DMS 273 treated with DMSO at 0.1 percent for 48 hours (cell line): ENCODE data around the gene GARNL3.

Source experiments
- DNase-seq: peaks from one replicate; lab custom pipeline; 2025; lab: John Stamatoyannopoulos, UW

Gene GARNL3

DNA sequence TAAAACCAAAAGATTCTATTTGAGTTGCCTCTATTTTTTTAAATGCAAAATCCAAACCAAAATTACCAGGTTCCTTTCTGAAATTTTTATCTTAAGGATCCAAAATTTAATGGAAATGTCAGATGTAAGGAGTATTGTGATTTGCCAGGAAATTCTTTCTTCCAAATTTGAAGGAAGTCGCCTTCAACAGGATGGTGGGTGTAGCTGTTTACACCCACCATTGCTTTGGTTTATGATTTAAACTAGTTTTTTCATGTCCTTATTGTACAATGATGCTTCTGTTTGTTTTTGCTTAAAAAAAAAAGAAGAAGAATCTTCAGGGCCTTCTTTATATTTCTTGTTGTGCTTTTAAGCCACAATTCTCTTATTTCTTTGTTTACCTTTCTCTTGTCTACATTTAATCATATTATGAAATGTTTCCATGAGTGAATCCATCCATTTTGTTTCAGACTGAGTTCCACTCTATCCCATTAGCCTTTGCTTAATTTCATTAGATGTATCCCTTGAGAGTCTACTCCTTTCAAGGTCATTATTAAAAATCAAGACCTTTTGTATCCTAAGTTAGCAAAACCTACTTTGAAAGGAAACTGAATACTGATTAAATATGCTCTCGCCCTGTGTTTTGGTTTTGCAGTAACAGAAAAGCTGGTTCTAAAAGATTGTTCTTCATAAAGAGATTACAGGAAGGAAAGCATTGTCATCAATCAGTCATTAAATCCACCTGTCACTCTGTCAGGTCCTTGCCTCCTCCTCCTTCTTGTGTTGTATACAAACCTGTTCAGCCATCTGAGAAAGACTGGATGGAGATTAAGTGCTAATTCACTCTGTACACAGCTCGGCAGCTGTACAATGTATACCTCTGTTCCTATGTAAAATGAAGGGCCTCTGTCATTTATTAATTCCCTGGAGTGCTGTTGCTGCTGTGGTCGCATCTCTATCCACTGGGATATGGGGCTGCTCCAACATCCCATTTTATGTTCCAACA lies 86.9 kb downstream of the GARNL3 start:
- DNase-seq, result no peak

DNA sequence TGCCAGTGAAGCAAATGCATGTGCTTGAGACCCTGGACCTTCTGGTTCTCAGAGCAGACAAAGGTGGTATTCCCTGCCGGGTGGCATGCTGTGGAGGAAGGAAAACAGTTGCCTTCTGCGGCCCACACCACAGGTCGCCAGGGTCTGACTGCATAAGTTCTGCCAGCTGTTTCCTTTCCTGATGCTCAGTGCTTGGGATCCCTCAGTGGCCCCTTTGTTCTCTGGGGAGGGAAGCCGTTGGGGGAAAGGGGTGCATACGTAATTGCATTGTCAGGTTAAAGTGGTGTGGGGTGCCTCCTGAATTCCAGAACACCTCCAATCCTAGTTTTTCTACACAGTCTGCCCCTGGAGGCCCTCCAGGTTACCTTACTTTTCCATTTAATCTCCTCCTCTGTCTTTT lies 89.3 kb downstream of the GARNL3 start:
- DNase-seq, result no peak

DNA sequence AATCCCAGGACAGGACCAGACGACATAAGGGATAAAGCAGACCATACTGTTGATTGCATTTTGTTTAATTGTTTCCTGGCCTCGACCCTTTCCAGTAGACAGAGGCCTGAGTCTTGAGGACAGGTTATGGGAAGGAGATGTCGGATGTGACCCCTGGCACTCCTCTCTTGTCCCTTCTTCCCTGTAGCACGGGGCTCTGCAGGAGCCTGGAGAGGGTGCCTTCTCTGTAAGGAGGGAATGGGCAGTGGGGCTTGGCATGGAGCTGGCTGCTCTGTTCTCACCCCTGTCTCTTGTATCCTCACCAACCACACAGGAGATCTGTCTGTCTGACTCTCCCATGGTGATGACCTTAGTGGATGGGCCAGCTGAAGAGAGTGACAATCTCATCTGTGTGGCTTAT lies 92.3 kb downstream of the GARNL3 start:
- no peak for DNase-seq

DNA sequence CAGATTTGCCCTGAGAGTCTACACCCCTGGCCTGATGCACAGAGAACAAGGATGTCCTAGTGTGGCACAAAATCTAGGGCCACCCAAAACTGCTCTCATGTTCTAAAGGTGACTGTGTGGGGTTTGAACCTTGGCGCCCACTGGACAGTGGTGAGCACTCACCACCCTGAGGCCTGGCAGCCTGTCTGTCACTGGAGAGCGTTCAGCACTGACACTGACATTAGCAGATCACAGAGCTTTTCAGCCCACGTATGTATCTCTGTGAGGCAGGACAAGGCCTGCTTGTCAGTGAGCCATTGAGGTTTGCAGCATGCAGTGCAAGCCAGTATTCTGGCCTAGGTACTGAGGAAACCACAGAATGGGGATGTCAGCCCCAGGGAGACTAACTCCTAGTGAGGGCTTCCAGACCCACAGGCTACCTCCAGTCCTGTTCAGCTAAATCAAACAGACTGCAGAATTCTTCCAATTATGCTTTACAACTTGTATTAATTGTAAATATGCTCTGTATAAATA lies 93.5 kb downstream of the GARNL3 start:
- no peak for DNase-seq

DNA sequence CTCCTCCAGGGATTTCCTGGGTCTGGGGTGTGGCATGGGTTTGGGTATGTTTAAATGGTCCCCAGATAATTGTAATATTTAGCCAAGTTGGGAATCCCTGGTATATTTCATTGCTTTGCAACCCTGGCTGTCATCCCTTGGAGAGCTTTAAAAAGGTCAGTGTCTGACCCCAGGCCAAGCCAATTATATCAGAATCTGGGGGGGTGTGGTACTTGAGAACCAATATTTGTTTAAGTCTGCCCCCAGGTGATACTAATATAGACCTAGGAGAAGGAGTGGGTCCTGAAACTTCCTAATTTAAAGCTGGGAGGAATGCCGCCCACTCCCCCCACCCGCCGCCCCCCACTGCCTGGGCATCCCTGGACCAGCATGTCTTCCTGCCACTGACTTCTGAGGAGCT lies 94.2 kb downstream of the GARNL3 start:
- DNase-seq, result no peak

DNA sequence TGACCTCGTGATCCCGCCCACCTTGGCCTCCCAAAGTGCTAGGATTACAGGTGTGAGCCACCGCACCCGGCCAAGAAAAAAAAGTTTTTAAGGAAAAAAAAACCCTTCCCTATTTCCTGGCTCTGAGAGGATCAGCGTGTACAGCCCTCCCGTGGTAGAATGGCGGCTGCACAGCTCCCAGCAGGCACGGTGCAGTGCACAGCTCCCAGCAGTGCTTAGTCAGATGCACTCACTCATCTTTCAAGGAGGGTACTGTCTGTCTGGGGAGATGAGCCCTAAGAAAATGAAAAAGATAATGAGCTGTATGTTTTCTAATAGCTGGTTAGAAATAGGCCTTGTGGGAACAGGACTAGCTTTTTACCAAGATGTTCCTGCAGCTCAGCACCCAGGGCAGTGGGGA lies 95.7 kb downstream of the GARNL3 start:
- no peak for DNase-seq

DNA sequence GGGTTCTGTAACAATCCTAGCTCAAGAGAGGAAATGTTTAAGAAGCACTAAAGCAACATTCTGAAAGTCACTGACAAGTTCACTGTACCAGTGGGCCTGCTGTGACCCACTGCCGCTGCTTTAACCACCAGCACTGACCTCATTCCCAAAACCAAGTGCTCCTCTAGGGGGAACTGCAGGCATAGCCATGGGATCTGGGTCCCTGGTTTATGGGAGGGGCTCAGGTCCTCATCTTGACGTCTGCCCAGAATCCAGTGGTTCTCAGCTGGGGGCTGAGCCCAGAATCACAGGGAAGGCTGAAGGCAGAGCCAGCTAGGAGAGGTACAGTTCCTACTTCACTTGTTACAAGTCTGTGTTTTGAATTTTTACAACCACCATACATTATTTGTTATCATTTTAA lies 96.3 kb downstream of the GARNL3 start:
- no peak for DNase-seq

DNA sequence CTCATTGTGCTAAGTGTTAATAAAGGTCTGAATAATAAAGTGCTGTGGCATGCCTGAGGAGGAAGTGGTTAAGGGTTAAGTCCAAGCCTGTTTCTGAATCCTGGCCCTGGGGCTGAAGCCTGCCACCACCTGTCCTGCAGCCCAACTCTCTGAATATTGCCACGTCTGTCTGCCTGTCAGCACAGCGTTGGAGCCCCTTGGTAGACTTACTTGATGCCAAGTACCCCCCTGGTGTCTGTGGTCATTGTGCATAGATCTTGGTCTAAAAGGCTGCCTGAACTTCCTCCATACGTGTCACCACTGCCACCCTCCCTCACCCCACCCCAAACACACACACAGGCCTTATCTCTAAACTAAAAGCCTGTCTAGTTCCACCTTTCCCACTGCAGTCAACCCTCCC lies 97.0 kb downstream of the GARNL3 start:
- no peak for DNase-seq

DNA sequence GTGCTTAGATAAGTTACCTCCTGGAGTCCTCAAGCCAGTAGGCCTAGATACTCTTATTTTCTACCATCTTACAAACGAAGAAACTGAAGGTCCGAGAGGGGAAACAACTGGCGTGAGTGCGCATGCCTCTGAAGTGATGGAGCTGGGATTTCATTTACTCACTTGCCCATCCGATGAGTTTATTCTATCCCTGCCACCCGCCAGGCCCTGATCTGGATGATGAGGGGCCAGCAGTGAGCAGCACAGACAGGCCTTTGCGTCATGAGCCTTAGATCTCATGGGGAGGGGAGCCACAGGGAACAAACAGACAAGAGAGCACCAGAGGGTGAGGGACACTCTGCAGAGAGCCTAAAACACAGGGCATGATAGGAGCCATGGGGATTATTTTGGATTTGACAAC lies 98.3 kb downstream of the GARNL3 start:
- no peak for DNase-seq

DNA sequence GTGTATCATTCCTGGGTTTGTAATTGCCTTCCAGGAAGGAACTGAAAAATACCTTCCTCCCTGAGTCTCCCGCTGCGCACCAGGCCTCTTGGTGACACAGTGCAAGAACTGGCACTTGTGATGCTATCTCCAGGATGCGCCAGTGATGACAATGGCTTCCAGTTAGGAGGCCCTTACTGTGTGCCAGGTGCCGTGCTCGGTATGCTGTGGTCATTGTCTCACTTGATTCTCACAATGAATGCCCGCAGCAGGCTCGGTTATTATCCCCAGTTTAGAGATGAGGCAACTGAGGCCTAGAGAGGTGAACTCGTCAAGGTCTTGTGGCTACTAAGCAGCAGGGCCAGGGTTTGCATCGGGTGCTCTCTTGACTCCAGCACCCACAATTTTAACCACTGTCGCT lies 100.9 kb downstream of the GARNL3 start:
- no peak for DNase-seq

DNA sequence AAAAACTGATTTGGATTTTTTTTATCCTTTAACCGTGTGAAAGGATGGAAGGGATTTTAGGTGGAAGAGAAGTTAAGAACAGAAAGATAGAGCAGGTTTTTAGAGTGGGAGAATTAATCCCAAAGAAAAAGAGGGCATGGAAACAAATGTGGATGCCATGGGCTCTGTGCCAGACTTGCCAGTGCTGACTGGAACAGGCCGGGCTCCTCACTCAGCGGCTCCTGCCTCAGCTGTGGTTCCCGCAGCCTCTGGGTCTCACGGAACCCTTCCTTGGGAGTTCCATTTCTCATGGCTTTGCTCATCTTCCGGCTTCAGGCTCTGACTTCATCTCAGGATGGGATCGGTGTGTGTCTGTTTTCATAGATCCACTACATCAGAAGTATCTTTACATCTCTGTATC lies 102.0 kb downstream of the GARNL3 start:
- DNase-seq, result no peak

DNA sequence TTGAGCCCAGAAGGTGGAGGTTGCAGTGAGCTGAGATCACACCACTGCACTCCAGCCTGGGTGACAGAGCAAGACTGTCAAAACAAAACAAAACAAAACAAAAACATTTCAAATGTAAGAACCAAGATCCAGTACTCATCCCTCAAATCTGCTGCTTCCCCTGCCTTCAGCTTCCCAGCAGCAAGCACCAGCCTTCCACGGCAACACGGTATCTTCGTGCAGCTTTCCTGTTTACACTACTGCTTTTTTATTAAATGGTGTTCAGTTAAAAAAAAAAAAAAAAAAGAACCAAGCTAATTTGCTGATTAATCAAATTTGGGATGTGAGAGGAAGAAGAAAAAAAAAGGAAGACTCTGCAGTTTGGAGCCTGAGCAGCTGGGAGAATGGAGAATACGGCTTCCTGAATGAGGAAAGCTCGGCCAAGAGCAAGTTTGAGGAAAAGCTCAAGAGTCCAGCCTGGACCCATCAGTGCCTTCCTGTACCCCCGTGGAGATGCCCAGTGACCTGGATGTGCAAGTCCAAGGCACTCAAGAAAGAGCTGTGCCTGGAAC lies 104.4 kb downstream of the GARNL3 start:
- DNase-seq, result no peak

DNA sequence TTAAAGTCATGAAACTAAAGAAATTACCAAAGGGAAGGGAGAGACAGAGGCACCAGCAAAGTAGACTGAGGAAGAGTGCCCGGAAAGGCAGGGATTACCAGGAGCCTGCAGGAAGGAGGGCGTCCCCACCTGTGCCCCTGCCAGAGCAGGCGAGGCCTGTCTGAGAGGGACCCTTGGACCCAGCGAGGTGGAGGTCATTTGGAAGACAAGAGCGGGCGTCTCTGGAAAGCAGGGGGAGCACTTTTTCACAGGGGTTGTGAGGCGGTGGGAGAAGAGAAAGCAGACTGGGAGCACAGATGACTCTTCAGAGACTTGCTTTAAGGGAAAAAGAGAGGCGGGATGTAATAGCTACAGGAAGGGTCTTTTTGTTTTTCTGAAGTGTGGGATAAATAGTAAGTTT lies 104.9 kb downstream of the GARNL3 start:
- DNase-seq, result no peak

DNA sequence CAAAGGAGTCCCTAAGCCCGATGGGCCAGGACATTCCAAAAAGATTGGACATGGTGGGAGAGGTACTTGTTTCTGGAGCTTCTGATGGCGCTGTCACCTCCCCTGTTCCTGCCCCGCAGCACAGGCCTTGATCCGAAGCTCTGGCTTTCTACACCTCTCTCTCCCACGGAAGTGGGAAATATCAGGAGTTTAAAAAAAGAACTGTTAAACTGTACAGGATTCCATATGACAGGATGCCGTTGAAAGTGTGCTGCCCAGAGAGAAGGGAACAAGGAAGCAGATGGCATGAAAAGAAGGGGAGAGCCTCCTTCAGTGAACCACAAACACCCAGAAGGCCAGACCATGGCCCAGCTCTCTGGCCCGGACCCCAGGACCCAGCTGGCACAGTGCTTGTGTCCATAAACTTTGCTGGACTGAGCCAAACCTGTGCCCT lies 105.6 kb downstream of the GARNL3 start:
- DNase-seq, result no peak

DNA sequence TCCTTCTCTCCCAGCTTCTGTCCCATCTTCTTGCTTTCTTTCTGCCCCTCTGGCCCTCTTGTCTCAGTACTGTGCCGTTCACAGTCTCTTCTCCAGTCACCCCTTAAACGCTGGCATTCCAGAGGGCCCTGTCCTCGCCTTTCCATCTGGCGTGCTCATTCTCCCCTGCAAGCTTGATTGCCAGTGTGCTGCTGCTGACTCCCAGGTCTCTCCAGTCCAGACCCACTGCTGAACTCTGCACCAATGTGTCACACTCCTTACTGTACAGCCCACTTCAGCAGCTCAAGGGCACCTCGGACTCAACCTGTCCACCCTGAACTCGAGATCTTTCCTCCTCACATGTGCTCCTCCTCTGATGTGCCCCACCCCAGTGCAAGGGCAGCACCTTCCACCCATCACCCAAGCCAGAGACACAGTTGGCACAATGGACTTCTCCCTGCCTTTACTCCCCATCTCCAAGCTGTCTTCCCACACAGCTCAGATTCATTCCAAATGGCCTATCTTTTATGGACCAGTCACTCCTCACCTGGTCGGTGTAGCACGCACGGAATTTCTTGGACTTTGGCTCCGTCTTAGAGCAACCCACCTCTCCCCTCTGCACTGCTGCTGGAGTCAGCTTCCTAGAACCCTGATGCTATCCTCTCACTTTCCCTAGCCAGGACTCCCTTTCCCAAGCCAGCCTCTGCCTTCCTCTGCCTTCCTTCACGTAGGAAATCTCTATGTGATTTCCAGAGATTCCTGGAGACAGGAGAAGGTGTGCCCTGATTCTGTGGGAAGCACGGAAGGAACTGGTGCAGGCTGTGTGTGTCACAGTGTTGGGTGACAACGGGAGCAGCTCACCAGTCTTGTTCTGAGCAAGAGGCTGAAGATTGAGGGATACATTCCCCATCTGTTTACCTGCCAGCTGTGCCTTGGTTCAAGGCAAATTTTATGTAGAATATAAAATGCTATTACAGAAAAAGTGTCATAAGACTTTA lies 106.4 kb downstream of the GARNL3 start:
- no peak for DNase-seq

DNA sequence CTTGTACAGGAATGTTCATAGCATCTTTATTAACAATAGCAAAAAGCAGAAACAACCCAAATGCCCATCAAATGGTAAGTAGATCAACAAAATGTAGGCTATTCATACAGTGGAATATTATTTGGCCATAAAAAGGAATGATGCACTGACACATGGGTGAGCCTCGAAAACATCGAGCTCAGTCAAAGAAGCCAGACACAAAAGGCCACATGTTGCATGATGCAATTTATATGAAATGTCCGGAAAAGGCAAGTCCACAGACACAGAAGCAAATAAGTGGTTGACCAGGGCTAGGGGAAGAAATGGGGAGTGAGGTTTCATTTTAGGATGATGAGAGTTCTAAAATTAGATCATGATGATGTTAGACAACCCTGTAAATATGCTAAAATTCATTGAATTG lies 115.9 kb downstream of the GARNL3 start:
- DNase-seq, result no peak

DNA sequence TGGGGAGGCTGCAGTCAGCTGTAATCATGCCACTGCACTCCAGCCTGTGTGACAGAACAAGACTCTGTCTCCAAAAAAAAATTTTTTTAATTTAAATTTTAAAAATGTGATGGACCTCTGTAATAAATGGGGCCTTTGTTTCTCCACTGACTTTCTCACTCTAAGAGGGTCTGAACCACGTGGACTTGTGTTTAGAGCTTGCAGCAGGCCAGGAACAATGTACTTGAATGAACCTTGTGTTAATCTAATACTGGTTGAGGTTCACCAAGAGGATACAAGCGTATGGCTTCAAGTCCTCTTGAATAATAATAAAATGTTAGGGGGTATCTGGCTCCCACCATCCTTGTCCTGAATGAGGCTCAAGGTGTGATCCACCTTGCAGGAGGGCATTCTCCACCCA lies 118.0 kb downstream of the GARNL3 start:
- DNase-seq, result no peak

DNA sequence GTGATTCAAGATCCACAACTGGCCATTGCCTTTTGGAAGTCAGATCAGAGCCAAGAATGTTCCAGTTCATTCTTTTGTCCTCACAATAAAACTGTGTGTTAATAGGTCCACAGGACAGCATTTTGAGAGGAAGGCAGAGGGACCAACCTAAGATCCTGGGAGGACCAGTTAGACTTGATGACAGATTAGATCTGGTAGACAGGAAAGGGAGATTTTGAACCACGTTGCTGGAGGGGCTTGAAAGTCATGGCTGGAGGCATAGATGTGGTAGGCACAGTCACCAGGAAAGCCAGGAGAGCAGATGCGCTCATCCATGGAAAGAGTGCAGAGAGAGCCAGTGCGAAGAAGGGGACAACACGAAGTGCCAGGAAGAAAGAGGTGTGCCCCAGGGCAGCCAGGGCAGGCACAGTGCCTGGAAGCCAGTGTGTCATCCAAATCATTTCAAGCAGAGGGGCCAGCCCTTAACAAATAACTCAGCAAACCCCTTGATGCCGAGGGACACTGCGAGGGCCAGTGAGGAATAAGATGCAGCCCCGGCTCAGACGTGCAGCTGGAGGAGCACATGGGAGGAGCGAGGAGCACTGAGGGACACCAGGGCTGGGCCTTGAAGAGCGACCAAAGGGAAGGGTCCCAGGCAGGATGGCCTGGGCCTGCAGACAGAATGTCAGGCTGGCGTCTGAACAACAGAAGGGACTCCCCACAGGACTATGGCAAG lies 119.6 kb downstream of the GARNL3 start:
- DNase-seq, result no peak

DNA sequence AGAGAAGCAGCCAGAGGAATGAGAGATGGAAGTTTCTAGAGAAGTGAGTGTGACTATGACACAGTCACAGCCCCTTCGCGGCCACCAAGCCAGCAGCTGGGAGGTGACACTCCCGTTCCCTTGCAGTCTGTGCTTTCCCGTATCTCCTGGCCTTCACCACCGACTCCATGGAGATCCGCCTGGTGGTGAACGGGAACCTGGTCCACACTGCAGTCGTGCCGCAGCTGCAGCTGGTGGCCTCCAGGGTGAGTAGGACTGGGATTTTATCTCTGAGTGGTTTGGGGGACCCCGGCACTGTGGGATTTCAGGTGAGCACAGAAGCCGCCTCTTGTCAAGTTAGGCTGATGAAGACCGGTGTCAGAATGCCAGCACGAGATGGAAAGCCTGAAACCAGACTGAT lies 120.3 kb downstream of the GARNL3 start:
- no peak for DNase-seq

DNA sequence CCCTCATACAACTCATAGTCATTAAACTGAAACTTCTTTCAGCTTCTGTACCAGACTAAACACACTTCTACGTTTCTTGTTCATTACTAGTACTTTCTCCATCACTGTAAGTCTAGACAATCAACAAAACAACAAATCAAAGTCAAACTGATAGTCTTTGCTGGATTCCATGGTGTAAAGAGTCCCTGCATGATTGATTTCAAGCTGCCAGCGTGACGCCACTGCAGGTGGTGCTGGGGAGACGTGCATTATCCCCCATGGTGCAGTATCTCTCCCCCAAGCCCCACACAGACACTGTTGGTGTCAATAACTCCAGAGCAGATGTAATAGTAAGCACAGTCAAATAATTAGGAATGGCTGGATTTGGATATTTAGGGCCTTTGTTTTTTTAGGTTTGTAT lies 121.7 kb downstream of the GARNL3 start:
- no peak for DNase-seq

DNA sequence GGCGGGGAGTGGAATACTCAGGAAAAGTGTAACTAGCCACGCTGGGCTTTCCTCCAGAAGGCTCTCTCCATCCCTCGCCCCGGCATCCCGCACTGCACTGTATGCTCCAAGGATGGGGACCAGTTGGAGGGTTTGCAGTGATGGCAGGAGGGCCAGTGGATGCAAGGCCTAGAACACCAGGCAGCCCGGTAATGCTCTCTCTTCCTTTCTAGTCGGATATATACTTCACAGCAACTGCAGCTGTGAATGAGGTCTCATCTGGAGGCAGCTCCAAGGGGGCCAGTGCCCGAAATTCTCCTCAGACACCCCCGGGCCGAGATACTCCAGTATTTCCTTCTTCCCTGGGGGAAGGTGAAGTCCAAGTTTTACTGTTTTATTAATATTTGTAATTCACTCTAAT lies 122.4 kb downstream of the GARNL3 start:
- DNase-seq, result no peak
